MM.1S (cell line): ENCODE measurements around the gene TMEM169.

Experiments used
- DNase-seq: peaks from one replicate; pipeline ENCODE4 v3.0.0-alpha.2; 2015
- H2AFZ ChIP-seq: fragments of 300-600 bp; sonication (generic); 2 replicates; pipeline ENCODE4 v1.6.0; 2016; ENCODE audit warnings: antibody characterized with exemption, low read length
- H3F3A ChIP-seq: fragments of 300-600 bp; sonication (generic); 2 replicates; pipeline ENCODE4 v1.6.1; 2016; ENCODE audit warnings: mild to moderate bottlenecking, antibody characterized with exemption, low read length, moderate library complexity, mixed read lengths; ENCODE audit not compliant: insufficient read depth
- H3K27ac ChIP-seq: fragments of 300-600 bp; sonication (generic); 2 replicates; pipeline ENCODE4 v1.5.1; 2016; ENCODE audit warnings: mild to moderate bottlenecking, low read length
- H3K27me3 ChIP-seq: fragments of 300-600 bp; sonication (generic); replicated peaks from 2 replicates; pipeline ENCODE4 v1.6.0; 2016; ENCODE audit warnings: low read length; ENCODE audit not compliant: insufficient read depth
- H3K36me3 ChIP-seq: fragments of 300-600 bp; sonication (generic); replicated peaks from 2 replicates; pipeline ENCODE4 v1.6.1; 2016; ENCODE audit warnings: mild to moderate bottlenecking, low read length, mixed read lengths; ENCODE audit not compliant: insufficient read depth
- H3K4me1 ChIP-seq: fragments of 300-600 bp; sonication (generic); 2 replicates; pipeline ENCODE4 v1.6.1; 2016; ENCODE audit warnings: low read length, mixed read lengths
- H3K4me2 ChIP-seq: fragments of 300-600 bp; sonication (generic); 2 replicates; pipeline ENCODE4 v1.6.0; 2016; ENCODE audit warnings: low read depth, low read length
- H3K4me3 ChIP-seq: fragments of 300-600 bp; sonication (generic); 2 replicates; pipeline ENCODE4 v1.5.1; 2016; ENCODE audit warnings: low read length, mixed read lengths
- H3K79me2 ChIP-seq: fragments of 300-600 bp; sonication (generic); 2 replicates; pipeline ENCODE4 v1.6.1; 2016; ENCODE audit warnings: mixed run types, low read length, mixed read lengths
- H3K9ac ChIP-seq: fragments of 300-600 bp; sonication (generic); 2 replicates; pipeline ENCODE4 v1.6.1; 2016; ENCODE audit warnings: low read length, mixed read lengths
- H3K9me2 ChIP-seq: fragments of 300-600 bp; sonication (generic); replicated peaks from 2 replicates; pipeline ENCODE4 v1.6.1; 2016; ENCODE audit warnings: mild to moderate bottlenecking, low read length, mixed read lengths; ENCODE audit not compliant: insufficient read depth
- H3K9me3 ChIP-seq: fragments of 300-600 bp; sonication (generic); replicated peaks from 2 replicates; pipeline ENCODE4 v1.6.1; 2016; ENCODE audit warnings: mild to moderate bottlenecking, low read length, mixed read lengths; ENCODE audit not compliant: insufficient read depth
- H4K20me1 ChIP-seq: fragments of 300-600 bp; sonication (generic); 2 replicates; pipeline ENCODE4 v1.6.1; 2016; ENCODE audit warnings: mild to moderate bottlenecking, low read length, moderate library complexity, mixed read lengths; ENCODE audit not compliant: insufficient read depth
- EZH2 ChIP-seq: fragments of 300-600 bp; sonication (generic); optimal IDR thresholded peaks from 2 replicates; pipeline ENCODE3; 2017; ENCODE audit warnings: low read depth, mild to moderate bottlenecking, antibody characterized with exemption, low read length, mixed read lengths
- EZH2phosphoT487 ChIP-seq: fragments of 300-600 bp; sonication (generic); IDR thresholded peaks from 2 replicates; pipeline ENCODE4 v1.6.1; 2018; ENCODE audit warnings: antibody characterized with exemption, low read length
- TF ChIP-seq, protein P1 (sequence below): fragments of 300-600 bp; sonication (generic); IDR thresholded peaks from 2 replicates; pipeline ENCODE4 v1.5.1; 2016; ENCODE audit warnings: antibody characterized with exemption, low read length, mixed read lengths

The TMEM169 gene

DNA sequence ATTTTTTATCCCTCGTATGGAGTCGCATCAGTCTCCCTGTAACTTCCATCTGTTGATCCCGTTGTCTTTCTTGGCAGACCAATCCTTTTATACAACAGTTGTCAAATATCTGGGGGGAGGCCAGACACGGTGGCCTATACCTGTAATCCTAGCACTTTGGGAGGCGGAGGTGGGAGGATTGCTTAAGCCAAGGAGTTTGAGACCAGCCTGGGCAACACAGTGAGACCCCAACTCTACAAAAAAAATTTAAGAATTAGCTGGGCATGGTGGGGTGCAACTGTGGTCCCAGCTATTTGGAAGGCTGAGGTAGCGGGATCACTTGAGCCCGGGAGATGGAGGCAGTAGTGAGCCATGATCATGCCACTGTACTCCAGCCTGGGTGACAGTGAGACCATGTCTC, 29.4 kb downstream of the TMEM169 start:
- Histone ChIP-seq H3K27me3 (no peaks in the 10 kb centered on the region), H2AFZ (no peak overlapping the region), H3K9me2 (no peaks in the 10 kb centered on the region), H3K9ac (peak overlapping the region; percentile 94; the same call in 1 of the 2 replicates), H3F3A (peaks cover 49% of the 10 kb centered on the region), H3K27ac (peak overlapping the region; percentile 97), H3K4me3 (peak overlapping the region; percentile 81; the same call in 1 of the 2 replicates), H3K4me2 (peak overlapping the region; percentile 72), H3K79me2 (peaks cover 58% of the 10 kb centered on the region), H3K36me3 (peaks cover 9% of the 10 kb centered on the region; the same call in 1 of the 2 replicates), H4K20me1 (no peaks in the 10 kb centered on the region), H3K9me3 (no peaks in the 10 kb centered on the region), H3K4me1 (peaks cover 47% of the 10 kb centered on the region)
- no peak for DNase-seq
- TF ChIP-seq, protein P1, sequence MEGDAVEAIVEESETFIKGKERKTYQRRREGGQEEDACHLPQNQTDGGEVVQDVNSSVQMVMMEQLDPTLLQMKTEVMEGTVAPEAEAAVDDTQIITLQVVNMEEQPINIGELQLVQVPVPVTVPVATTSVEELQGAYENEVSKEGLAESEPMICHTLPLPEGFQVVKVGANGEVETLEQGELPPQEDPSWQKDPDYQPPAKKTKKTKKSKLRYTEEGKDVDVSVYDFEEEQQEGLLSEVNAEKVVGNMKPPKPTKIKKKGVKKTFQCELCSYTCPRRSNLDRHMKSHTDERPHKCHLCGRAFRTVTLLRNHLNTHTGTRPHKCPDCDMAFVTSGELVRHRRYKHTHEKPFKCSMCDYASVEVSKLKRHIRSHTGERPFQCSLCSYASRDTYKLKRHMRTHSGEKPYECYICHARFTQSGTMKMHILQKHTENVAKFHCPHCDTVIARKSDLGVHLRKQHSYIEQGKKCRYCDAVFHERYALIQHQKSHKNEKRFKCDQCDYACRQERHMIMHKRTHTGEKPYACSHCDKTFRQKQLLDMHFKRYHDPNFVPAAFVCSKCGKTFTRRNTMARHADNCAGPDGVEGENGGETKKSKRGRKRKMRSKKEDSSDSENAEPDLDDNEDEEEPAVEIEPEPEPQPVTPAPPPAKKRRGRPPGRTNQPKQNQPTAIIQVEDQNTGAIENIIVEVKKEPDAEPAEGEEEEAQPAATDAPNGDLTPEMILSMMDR = no peak
- TF ChIP-seq EZH2 (no peak), EZH2phosphoT487 (no peak)

DNA sequence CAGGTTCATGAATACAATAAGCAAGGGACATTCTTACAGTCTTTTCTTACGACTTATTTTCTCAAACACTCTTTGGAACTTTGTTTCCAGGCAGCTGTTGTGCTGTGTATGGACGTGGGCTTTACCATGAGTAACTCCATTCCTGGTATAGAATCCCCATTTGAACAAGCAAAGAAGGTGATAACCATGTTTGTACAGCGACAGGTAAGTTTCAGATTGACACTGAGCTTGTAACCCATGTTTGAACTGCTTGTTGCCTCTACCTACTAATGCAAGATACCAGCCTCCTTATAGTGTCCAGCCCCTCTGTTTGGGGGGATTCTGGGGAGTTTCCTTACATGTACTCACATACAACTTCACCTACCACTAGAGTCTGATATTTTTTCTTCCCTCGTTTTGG, 31.2 kb downstream of the TMEM169 start:
- Histone ChIP-seq H3K27ac (peak overlapping the region; percentile 97), H3K9me3 (no peaks in the 10 kb centered on the region), H3K79me2 (peaks cover 76% of the 10 kb centered on the region), H3K4me2 (peak overlapping the region; percentile 72), H3K9me2 (no peaks in the 10 kb centered on the region), H4K20me1 (0 out of 2 replicates have a peak, but pooled peaks cover 7% of the 10 kb centered on the region), H3K4me3 (no peak overlapping the region), H3F3A (peaks cover 49% of the 10 kb centered on the region), H3K9ac (peak overlapping the region; percentile 37; the same call in 1 of the 2 replicates), H3K36me3 (peaks cover 18% of the 10 kb centered on the region), H2AFZ (no peak overlapping the region), H3K27me3 (no peaks in the 10 kb centered on the region), H3K4me1 (peaks cover 47% of the 10 kb centered on the region)
- no peak for TF ChIP-seq EZH2phosphoT487
- TF ChIP-seq, protein P1 = no peak
- TF ChIP-seq EZH2 = no peak
- no peak for DNase-seq

DNA sequence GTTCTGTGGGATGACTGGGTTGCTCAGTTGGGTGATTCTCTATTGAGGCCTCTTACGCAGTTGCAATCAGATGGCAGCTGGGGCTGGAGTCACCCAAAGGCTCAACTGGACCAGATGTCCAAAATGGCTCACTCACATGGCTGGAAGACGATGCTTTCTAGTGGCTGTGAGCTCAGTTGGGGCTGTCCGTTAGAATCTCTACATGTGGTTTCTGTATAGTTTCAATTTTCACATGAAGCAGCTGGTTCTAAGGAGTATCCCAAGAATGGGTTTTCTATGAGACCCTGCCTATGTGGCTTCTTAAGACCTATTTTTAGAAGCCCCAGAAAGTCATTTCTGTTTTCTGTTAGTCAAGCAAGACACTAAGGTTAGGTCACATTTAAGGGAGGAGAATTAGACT, 31.9 kb downstream of the TMEM169 start:
- H3K4me1 ChIP-seq = peaks cover 44% of the 10 kb centered on the region
- peak overlapping the region; percentile 97 for H3K27ac ChIP-seq
- H3K9ac ChIP-seq = peak overlapping the region; percentile 45; the same call in 1 of the 2 replicates
- no peak for TF ChIP-seq EZH2phosphoT487
- TF ChIP-seq, protein P1 = no peak
- TF ChIP-seq EZH2 = no peak
- 0 out of 2 replicates have a peak, but pooled peaks cover 7% of the 10 kb centered on the region for H4K20me1 ChIP-seq
- peaks cover 23% of the 10 kb centered on the region for H3K36me3 ChIP-seq
- H3K79me2 ChIP-seq = peaks cover 83% of the 10 kb centered on the region
- H3K4me2 ChIP-seq = peak overlapping the region; percentile 88
- no peaks in the 10 kb centered on the region for H3K9me3 ChIP-seq
- H3K27me3 ChIP-seq = no peaks in the 10 kb centered on the region
- peaks cover 49% of the 10 kb centered on the region for H3F3A ChIP-seq
- H2AFZ ChIP-seq = no peak overlapping the region
- H3K9me2 ChIP-seq = no peaks in the 10 kb centered on the region
- peak overlapping the region; percentile 45; the same call in 1 of the 2 replicates for H3K4me3 ChIP-seq
- DNase-seq = peak; percentile 98
